Natural killer cell (primary cell): ENCODE data around the gene C20orf144. TPM values are rescaled to one million over a fixed set of nuclear protein-coding genes. Genes with fewer than 3 reads are reported as not detected.
A peak's percentile ranks its signal among the peaks of the same experiment; 100 is the strongest.

Experiments
- ATAC-seq, 3 donors: fragments of 150-1000 bp in 2 of 3; fragments of 200-7000 bp in 1 of 3; cut with Tn5 transposase; 1 replicate in 1 of 3; 2 replicates in 2 of 3; pipeline ENCODE4 v1.10.0; 2021; ENCODE audit warnings: mild to moderate bottlenecking in 2 of 3, moderate library complexity in 2 of 3
- DNase-seq, 2 donors: peaks; one replicate each; pipeline versions ENCODE4 v3.0.0 to v3.0.0-alpha.2; 2013 to 2021; ENCODE audit warnings: mixed read lengths in 1 of 2
- H3K27ac ChIP-seq: one replicate; pipeline ENCODE4 v1.5.1; 2013; ENCODE audit warnings: mild to moderate bottlenecking, low read length
- H3K27me3 ChIP-seq: one replicate; pipeline ENCODE4 v1.6.1; 2013; ENCODE audit warnings: low read length; ENCODE audit not compliant: control insufficient read depth, insufficient read depth
- H3K36me3 ChIP-seq: one replicate; pipeline ENCODE4 v1.6.1; 2013; ENCODE audit warnings: low read length; ENCODE audit not compliant: control insufficient read depth, insufficient read depth
- H3K4me1 ChIP-seq: one replicate; pipeline ENCODE4 v1.6.1; 2013; ENCODE audit warnings: low read length; ENCODE audit not compliant: control insufficient read depth, insufficient read depth
- H3K4me3 ChIP-seq: one replicate; pipeline ENCODE4 v1.5.1; 2013; ENCODE audit warnings: low read length
- H3K9me3 ChIP-seq: one replicate; pipeline ENCODE4 v1.6.1; 2013; ENCODE audit warnings: low read length; ENCODE audit not compliant: control insufficient read depth, insufficient read depth
- H3K27ac Mint-ChIP-seq, 2 donors: one replicate each; pipeline ENCODE4 v1.8.0; 2022; ENCODE audit warnings: mild to moderate bottlenecking in 2 of 2, mixed read lengths in 2 of 2, moderate library complexity in 1 of 2
- H3K27me3 Mint-ChIP-seq, 2 donors: one replicate each; pipeline ENCODE4 v1.8.0; 2022; ENCODE audit warnings: low read depth in 2 of 2, mixed read lengths in 2 of 2
- H3K36me3 Mint-ChIP-seq: one replicate; pipeline ENCODE4 v1.8.0; 2022; ENCODE audit warnings: mixed read lengths
- H3K4me1 Mint-ChIP-seq, 2 donors: one replicate each; pipeline ENCODE4 v1.8.0; 2022; ENCODE audit warnings: mixed read lengths in 2 of 2
- H3K4me3 Mint-ChIP-seq: one replicate; pipeline ENCODE4 v1.8.0; 2022; ENCODE audit warnings: mild to moderate bottlenecking, moderate library complexity, mixed read lengths
- H3K9me3 Mint-ChIP-seq, 2 donors: one replicate each; pipeline ENCODE4 v1.8.0; 2022; ENCODE audit warnings: mixed read lengths in 2 of 2
- WGBS: methylation state at CpG from one replicate; pipeline ENCODE4 v1.1.7; 2013; ENCODE audit warnings: missing lambda C conversion rate; ENCODE audit not compliant: insufficient coverage; 5-methylcytosine and 5-hydroxymethylcytosine counted together
- intact Hi-C: fragments of 100-400 bp; cut with micrococcal nuclease; formaldehyde crosslinking; loops from one replicate; pipeline ENCODE4 v1.14.2; 2022
- total RNA-seq, 4 donors: library from RNA; stranded (reverse); fragments of 120-200 nt in 1 of 4; gene quantifications; one replicate each; pipeline versions ENCODE4 v1.2.3 to v1.2.4, GENCODE V29; 2013 to 2022
- TF ChIP-seq, protein P1 (sequence below): fragments of 200-600 bp; IDR thresholded peaks from one replicate; pipeline ENCODE4 v1.8.0; 2022; ENCODE audit warnings: antibody characterized with exemption

C20orf144 gene
- total RNA-seq, 3 donors from 2014 or later (not counting 1 experiment from before 2014, with no cell fraction given), result 0.25 to 0.41 (median 0.33) TPM

DNA sequence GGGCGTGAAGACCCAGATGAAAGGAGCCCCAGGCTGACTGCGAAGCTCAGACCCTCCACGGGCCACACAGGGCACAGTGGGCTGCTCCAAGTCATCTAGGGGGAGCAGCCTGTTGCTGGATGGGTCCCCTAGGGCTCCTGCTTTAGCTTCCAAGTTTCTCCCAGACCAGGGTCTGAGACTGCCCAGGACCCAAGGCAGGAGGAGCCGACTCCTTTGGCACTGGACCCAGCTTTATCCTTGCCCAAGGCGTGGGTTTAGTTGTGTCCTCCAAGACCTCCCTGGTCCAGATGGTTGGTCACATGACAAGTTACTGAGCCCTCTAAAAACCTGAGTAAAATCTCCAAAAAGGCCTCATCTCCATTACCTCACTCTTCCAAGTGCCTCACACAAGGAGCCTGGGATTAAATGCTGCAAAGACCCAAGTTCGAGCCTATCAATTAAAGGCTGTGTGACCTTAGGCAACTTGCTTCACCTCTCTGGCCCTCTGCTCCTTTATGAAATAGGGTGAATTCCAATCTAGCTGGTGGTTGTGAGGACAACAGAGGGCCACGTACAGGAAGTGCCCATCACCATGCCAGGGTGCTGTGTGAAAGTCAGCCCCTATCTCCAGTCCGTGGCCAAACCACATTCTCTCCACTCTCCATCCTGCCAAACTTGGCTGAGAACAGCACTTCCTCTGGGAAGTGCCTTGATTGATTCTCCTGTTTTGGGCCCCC lies 9.6 kb downstream of the C20orf144 start:
- H3K27me3 Mint-ChIP-seq, result no peaks in the 10 kb centered on the region
- ATAC-seq, result no peak
- peaks cover 38% of the 10 kb centered on the region for H3K4me1 ChIP-seq
- no peak for DNase-seq
- no peaks in the 10 kb centered on the region for H3K36me3 ChIP-seq
- H3K4me3 ChIP-seq, result no peak overlapping the region
- H3K27ac ChIP-seq, result no peak overlapping the region
- TF ChIP-seq, protein P1, sequence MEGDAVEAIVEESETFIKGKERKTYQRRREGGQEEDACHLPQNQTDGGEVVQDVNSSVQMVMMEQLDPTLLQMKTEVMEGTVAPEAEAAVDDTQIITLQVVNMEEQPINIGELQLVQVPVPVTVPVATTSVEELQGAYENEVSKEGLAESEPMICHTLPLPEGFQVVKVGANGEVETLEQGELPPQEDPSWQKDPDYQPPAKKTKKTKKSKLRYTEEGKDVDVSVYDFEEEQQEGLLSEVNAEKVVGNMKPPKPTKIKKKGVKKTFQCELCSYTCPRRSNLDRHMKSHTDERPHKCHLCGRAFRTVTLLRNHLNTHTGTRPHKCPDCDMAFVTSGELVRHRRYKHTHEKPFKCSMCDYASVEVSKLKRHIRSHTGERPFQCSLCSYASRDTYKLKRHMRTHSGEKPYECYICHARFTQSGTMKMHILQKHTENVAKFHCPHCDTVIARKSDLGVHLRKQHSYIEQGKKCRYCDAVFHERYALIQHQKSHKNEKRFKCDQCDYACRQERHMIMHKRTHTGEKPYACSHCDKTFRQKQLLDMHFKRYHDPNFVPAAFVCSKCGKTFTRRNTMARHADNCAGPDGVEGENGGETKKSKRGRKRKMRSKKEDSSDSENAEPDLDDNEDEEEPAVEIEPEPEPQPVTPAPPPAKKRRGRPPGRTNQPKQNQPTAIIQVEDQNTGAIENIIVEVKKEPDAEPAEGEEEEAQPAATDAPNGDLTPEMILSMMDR, result no peak
- WGBS, result 89% methylated on average over 8 of the region's 8 CpGs
- no peak overlapping the region for H3K27ac Mint-ChIP-seq
- peaks cover 7 to 39% of the 10 kb centered on the region in 2 donors for H3K4me1 Mint-ChIP-seq
- no peaks in the 10 kb centered on the region for H3K9me3 Mint-ChIP-seq
- no peak overlapping the region for H3K4me3 Mint-ChIP-seq
- no peaks in the 10 kb centered on the region for H3K9me3 ChIP-seq
- no peaks in the 10 kb centered on the region for H3K36me3 Mint-ChIP-seq
- no peaks in the 10 kb centered on the region for H3K27me3 ChIP-seq
- intact Hi-C loops, result no loop called here

DNA sequence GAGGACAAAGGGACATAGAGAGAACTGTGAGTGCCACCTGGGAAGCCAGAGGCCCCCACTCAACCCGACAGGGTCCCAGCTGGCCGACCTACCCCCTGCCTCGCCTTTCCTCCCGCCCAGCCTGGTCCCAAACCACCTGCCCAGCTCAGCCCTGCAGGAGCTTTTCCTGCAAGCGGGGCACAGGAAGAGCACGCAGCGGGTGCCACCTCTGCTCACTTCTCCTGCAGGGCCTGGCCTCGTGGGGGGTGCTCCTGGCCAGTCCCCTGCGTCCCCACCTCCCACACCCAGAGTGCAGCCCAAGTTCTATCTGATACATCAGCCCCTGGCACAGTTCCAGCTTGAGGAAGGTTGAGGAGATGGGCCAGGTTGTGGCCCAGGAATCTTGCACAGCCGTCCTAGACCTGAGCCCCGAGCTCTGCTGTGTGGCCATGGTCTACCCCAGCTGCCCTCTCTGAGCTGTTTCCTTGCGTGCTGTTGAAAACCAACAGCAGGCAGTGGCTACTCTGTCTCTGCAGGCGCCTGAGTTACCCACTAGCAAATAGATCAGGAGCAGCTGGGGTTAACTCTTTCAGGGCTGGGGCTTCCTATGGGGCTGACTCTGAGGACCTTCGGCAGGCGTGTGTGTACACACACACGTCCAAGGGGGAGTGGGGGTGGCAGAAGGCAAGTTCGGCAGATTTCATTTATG lies 10.4 kb downstream of the C20orf144 start:
- no peaks in the 10 kb centered on the region for H3K36me3 ChIP-seq
- H3K4me3 ChIP-seq, result no peak overlapping the region
- no peaks in the 10 kb centered on the region for H3K36me3 Mint-ChIP-seq
- intact Hi-C loops, result no loop called here
- H3K9me3 ChIP-seq, result no peaks in the 10 kb centered on the region
- TF ChIP-seq, protein P1, result no peak
- peak overlapping the region; percentile 80 for H3K4me3 Mint-ChIP-seq
- no peaks in the 10 kb centered on the region for H3K27me3 ChIP-seq
- H3K27ac ChIP-seq, result no peak overlapping the region
- H3K27ac Mint-ChIP-seq, result peak overlapping the region in 1 of 2 donors; percentile 87
- H3K9me3 Mint-ChIP-seq, result no peaks in the 10 kb centered on the region
- no peak for DNase-seq
- H3K27me3 Mint-ChIP-seq, result no peaks in the 10 kb centered on the region
- H3K4me1 Mint-ChIP-seq, result peaks cover 6 to 34% of the 10 kb centered on the region in 2 donors
- no peak for ATAC-seq
- H3K4me1 ChIP-seq, result peaks cover 36% of the 10 kb centered on the region
- 82% methylated on average over 17 of the region's 17 CpGs for WGBS

DNA sequence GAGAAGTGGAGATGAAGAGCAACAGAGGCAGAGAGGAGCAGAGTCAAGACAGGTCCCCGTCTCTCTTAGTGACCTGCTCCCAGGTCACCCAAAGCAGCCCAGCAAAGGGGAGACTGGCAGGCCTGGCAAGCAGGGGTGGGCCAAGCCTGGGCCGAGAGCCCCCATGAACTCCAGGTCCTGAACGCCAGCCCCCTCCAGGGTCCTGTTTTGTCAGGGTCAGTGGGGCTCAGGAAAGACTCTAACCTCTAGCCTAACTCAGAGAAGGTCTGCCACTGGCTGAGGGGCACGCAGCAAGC lies 10.9 kb downstream of the C20orf144 start:
- H3K4me1 ChIP-seq, result peaks cover 31% of the 10 kb centered on the region
- H3K27ac Mint-ChIP-seq, result peak overlapping the region in 1 of 2 donors; percentile 87
- H3K4me3 Mint-ChIP-seq, result peak overlapping the region; percentile 84
- TF ChIP-seq, protein P1, result no peak
- intact Hi-C loops, result no loop called here
- H3K4me1 Mint-ChIP-seq, result peaks cover 6 to 30% of the 10 kb centered on the region in 2 donors
- H3K36me3 Mint-ChIP-seq, result no peaks in the 10 kb centered on the region
- no peaks in the 10 kb centered on the region for H3K9me3 ChIP-seq
- no peaks in the 10 kb centered on the region for H3K27me3 Mint-ChIP-seq
- H3K9me3 Mint-ChIP-seq, result no peaks in the 10 kb centered on the region
- H3K36me3 ChIP-seq, result no peaks in the 10 kb centered on the region
- H3K27ac ChIP-seq, result no peak overlapping the region
- 96% methylated on average over 4 of the region's 4 CpGs for WGBS
- H3K27me3 ChIP-seq, result no peaks in the 10 kb centered on the region
- no peak overlapping the region for H3K4me3 ChIP-seq
- ATAC-seq (no peak), DNase-seq (no peak)
